ENCODE results near the gene PSMC3.

The PSMC3 gene

DNA sequence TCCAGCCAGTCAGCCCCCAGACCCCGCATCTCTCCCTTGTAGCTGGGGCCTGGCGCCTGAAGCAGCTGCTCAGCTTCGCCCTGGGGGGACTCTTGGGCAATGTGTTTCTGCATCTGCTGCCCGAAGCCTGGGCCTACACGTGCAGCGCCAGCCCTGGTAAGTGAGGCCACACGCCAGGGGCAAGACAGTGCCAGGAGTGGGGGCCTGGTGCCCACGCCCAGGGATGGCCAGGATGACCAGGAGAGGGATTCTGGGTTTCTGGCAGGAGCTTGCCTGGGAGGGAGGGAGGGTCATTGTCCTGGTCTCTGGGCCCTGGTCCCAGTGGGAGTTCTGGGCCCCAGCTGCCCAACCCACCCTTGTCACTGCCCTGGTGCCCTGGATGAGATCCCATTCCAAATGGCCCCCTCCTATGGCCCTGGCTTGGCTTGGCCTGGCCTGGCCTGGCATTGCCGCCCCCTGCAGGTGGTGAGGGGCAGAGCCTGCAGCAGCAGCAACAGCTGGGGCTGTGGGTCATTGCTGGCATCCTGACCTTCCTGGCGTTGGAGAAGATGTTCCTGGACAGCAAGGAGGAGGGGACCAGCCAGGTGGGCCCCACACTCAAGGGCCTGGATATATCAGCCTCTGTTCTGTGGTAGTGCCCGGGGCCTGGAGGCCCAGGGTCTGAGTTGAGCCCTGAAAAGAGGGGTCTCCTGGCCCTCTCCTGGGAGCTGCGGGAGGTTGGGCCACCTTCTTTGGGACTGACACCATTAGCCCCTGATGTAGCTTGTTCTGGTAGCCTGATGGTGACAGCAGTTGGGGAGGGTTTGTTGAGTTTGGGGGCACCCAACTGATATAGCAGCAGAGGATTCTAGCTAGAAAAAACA is 14.1 kb downstream of the PSMC3 start:
- peak; percentile 63 for DNase-seq

DNA sequence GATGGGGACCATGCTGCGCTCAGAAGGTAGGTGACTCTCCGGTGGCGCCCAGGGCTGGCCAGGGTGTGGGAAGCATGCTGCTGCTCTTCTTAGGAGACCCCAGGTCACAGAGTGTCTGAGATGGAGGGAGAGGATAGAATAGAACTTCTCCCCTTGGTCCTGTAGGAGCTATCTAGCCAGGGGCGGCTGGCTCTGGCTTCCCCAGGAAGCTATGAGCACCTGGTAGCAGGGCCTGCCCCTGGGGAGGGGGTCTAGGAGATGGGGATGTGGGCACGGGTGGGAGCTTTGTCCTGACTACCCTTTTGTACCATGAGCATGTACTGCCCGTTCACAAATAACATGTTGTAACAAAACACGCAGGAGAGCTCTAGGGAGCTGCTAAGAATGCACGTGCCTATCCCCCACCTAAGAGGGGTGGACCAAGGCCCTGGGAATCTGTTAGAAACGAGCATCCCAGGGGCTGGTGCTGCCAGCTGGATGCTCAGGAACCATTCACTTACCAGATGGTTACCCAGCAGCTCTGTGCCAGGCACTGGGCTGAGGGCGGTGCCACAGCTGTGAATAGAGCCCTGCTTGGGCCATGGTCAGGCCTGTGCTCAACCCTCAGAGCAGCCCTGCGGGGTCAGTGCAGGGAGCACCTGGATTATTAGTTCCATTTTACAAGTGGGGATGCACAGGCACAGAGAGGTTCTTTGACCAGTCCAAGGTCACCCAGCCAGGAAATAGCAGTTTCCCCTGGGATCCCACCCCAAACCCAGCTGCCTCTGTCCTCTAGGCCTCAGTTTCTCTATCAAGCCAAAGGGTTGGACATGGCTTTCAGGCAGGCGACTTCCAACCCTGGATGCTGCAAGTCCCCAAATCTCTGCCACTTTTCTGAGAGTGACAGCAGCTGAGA is 15.6 kb downstream of the PSMC3 start:
- no peak for DNase-seq

DNA sequence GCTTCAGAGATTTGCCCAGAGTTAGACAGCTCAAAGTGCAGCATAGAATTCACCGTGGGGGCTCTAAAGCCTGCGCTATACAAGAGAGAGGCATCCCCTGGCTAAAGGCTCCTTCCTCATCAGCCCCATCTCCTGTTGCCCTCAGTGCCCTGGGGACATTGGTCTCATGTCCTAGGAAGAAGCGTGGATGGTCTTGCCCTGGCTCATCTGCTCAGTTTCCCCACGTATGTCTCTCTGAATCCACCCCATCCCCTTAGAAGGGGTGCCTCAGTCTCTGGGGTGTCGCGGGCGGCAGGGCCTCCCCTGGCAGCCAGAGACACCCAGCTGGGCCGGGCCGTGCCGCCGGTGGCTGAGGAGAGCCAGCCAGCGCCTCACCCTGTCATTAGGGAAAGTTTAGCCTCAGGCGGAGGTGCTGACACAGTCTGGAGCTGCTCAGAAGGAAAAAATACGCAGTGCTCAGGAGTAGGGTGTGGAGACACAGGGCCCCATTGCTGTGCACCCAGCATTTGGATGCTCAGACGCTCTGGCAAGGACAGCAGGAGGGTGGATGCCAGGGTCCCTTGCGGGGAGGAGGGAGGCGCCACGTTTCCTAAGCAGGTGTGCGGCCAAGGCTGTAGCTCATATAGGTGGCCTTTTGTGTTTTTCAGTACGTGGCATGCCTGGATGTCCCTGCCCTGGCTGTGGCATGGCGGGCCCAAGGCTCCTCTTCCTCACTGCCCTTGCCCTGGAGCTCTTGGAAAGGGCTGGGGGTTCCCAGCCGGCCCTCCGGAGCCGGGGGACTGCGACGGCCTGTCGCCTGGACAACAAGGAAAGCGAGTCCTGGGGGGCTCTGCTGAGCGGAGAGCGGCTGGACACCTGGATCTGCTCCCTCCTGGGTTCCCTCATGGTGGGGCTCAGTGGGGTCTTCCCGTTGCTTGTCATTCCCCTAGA is 16.5 kb downstream of the PSMC3 start:
- no peak for DNase-seq

DNA sequence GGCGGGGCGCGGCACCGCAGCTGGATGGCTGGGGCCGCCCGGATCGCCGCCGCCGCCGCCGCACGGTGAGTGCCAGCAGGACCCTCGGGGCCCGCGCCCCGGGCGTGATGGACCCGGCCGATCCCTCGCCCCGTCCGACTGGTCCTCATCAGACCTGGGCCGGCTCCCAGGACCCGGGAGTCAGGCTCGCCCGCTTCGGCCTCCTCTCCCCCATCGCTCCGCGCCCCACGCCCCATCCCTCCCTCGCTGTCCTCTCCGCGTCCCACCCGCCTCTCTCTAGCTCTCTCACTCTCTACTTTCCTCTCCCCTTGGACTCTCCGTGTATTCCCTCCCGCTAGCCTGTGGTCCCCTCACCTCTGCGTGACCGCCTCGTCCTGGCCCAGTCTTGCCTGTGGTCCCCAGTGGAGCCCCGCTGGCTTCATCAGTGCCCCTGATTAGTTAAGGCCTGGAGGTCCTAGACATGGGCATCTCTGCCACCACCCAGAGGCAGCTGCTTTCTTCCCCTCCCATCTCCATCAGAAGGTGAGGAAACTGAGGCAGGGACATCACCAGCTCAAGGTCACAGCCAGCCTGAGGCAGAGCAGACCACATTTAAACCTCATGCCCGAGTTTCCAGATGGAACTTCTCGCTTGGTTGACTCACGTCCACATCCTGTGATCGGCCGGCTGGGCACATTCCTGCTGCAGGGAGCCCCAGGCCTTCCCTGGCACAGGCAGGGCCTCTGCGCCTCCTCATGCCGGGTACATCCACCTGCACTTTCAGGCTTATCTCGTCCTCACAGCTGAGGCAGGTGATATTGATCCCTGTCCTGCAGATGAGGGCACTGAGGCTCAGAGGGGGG is 17.4 kb downstream of the PSMC3 start:
- peak; percentile 19 for DNase-seq

DNA sequence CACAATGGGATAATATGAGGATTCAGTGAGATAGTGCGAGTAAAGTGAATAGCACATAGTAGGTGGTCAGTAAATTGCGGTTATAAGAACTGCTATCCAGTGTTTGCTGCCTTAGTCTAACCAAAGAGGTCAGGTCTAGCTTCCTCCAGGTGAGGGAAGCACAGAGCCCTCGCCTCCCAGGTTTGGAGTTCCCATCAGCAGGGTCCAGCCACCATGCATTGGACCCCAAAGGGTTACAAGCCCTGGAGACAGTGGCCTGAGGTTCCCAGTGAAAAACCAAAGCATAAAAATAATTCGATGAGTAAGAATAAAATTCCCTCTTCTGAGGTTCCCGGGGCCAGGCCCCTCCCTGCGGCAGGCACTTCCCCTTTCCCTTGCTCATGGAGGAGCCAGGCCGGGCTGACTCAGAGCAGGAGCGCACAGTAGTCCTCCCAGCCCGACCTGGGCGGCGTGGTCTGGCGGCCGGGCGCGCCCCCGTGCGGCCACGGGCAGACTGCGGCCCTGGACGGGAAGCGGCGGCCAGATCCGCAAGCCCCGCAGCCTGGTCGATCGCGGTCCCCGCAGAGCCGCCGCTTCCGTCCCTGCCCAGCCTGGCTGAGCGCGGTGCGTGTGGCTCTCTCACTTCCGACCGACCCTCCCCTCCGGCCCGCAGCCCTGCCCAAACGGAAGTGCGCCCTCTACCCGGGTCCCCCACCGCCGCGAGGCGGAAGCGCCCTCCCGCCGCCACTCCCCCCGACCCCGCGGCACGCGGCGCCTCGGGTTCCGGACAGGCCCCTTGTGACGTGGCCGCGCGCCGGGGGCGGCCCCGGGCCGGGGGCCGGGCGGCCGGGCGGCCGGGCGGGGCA is 18.3 kb downstream of the PSMC3 start, which contains the start of gene SLC39A13:
Gene SLC39A13 (plus strand): TSS at position 845 of the 845 bp plus-strand sequence. CDS start 1,505 bp downstream, outside the sequence.
- DNase-seq = peak; percentile 93

DNA sequence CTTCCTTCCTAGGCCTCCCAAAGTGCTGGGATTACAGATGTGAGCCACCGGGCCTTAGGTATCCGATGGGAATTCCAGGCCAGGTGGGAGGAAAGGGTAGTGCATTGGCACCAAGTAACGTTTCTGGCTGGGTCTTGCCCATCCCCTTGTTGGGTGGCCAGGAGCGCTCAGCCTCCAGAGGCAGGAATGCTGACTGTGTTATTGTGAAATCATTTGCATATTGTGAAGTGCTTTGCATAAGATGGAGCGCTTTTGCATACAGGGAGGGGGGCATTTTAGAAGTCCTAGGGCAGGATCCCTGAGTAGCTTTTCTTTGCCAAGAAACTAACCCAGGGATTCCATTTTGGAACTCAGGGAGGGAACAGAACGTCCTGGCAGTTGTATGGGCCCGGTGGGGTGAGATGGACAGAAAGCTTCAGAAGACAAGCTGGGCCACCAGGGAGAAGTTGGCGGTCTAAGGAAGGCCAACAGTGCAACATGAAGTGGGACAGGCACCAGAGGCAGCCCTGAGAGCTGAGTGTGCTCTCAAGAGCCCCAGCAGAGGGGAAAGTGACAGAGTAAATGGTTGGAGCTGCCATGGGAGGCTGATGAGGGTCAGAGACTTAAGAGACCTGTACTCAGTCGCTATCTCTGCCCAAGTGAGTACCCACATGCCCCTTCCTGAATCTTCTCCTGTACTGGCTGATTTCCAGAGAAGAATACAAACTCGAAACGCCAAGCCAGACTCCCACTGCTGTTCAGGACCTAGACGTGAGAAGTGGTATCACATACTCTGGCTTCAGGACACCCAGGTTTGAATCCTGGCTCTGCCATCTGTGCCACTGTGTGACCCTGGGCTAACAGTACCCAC is 19.1 kb downstream of the PSMC3 start:
- DNase-seq = peak; percentile 62

DNA sequence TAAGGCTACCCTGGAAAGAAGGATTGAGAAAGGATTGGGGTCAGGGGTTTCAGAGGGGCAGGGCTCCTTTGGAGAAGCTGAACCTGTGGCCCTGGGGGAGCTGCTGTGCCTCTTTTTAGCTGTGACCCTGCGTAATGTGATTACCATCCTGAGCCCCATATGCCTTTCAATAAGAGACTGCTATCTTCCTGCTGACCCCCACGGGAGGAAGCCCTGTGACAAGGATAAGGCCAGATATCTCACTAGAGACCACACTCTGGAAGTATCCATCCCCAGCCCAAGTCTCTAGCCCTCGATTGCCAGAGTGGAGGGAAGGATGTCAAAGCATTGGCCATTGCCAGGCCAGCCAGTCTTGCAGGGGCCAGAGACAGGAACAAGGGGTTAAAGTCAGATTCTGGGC is 22.7 kb downstream of the PSMC3 start:
- no peak for DNase-seq

DNA sequence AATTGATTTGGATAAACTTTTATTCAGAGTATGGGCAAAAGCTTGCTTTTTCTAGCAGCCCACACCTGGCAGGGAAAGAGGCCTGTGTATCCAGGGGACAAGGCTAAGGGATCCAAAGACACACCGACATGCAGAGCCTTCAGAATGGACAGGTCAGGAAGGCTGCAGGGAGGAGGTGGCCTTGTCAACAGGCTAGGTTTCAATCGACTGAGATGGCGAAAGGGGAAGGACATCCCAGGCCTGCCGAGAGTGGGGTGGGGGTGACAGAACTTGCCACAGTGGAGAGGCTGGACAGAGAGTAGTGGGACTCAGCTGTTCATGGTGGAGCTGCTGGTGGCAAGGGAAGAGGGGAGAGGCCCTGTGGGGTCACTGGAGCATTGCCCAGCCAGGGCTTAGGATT is 23.1 kb downstream of the PSMC3 start:
- no peak for DNase-seq

DNA sequence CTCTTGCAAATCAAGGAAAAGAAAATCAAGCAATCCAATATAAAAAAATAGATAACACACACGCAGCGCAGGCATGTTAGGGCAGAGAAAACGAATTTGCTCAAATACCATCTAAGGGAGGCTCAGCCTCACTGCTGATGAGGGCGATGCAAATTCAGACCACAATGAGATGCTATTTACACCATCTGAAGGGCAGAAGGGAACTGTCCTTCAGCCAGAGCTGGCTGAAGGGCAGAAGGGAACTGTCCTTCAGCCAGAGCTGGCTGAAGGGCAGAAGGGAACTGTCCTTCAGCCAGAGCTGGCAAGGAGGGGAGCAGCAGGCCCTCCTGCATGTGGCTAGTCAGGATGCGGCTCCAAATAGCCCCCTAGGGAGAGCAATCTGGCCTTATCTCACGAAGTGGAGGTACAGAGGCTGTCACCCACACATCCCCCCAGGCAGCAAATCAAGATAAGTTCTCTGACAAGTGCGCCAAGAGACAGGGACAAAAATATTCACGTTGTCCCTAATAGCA is 25.4 kb downstream of the PSMC3 start:
- DNase-seq = peak; percentile 25

DNA sequence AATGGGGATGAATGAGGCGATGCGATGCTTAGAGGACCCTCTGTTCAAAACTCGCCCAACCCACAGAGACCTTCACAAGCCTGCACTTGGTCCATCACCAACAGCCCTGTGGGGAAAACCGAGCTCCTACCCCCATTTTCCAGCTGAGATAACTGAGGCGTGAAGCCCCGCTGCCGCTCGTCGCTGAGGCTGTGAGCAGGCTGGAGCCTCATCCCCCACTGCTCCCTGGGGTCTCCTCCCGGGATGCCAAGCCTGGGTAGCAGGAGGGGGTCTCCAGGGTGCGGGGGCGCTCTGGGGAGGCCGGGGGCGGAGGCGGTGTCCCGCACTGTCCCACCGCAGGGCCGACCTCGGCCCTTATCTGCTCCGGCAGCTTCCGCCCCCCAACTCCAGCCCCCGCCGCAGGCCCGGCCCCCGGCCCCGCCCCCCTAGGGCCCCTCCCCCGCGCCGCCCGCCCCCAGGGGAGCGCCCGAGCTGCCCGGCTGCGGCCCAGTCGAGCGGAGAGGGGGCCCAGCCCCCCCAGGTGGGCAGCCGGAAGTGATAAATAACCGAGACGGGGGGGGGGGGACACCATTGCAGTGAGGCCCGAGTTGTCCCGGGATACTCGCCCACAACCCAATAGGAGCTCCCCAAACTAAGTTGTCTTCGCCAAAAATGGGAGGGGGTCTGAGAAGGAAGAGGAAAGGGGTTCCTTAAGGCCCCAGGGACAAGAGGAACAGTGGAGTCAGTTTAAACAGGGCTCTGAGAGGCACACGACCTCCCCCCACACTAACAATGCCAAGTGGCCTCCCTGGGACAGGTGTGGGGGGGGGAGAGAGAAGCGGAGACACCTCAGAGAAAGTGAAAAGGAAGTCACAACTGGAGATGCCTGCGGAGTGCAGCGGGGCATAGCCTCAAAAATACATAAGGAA is 26.1 kb downstream of the PSMC3 start:
- peak; percentile 50 for DNase-seq

DNA sequence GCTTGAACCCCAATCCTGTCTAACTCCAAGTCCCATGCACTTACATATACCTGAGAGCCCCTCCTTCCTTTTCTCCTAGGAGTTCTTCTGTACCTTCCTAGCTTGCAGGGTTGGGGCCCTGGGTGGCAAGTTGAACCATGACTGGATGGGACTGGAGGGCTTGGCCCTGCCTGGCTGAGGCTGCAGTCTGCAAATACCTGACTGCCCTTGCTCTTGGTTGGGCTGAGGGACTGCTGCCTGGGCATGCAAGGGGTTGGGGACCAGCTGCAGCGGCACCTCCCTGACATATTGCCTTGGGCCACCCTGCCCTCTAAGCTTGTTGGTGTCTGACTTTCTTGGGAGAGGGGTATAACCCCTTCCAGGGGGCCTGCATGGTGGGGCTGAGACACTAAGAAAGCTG is 27.7 kb downstream of the PSMC3 start:
- DNase-seq = no peak

DNA sequence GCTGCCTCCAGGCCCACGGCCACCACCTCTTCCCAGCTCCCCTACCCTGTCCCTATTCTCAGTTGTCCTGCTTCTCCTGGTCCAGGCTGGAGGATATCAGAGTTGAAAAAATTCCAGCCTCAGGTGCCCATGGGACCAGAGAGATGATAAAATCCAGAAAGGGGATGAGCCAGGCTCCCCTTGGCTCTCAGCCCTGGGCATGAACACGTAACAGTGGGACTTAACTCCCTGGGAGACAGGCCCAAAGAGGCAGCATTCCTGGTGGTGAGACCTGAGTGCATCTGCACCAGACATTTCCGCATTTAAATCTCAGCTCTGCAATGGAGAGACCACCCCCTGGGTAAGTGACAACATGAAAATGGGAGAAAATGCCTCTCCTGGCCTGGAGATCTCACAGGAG is 28.2 kb downstream of the PSMC3 start:
- no peak for DNase-seq

DNA sequence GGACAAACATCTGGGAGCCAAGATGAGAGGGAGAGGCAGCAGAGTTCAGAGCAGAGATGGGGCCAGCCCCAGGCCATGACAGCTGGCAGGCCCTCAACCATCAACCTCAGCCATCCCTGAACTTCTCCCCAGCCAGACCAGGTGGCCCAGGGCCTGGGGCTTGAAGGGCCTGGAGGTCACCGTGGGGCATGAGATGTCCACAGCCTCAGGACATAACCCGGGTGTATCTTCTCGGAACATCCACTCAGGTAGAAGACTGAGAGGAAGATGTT is 30.3 kb downstream of the PSMC3 start:
- peak; percentile 28 for DNase-seq

DNA sequence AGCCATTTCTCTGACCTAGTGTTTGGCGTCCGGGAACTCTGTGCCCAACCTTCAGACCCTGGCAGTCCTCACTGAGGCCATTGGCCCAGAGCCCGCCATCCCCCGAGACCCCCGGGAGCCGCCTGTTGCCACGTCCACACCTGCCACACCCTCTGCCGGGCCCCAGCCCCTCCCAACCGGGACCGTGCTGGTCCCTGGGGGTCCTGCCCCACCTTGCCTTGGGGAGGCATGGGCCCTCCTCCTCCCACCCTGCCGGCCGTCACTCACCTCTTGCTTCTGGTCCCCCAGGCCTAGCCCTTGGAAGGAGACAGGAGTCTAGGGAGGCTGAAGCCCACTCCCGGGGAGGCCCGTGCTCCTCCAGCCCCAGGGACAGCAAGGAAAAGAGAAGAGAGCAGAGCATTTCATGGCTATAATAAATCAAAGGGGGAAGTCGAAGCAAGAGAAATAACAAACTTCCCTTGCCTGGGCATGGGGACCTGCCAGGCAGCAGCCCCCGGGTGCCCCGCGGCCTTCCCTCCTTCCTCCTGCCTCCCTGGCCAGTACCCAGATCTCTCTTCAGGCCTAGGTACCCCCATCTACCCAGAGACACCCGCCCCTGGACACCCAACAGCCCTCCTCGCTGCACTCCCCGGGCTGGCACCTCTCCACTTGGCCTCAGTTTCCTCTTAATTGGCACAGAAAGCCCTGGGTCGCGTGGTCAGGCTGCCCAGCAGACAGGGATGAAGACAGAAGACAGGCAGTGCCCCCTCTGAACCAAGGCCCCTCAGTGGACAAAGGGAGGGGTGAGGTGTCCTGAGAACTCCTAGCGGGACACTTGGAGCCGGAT is 30.8 kb downstream of the PSMC3 start:
- DNase-seq = no peak

DNA sequence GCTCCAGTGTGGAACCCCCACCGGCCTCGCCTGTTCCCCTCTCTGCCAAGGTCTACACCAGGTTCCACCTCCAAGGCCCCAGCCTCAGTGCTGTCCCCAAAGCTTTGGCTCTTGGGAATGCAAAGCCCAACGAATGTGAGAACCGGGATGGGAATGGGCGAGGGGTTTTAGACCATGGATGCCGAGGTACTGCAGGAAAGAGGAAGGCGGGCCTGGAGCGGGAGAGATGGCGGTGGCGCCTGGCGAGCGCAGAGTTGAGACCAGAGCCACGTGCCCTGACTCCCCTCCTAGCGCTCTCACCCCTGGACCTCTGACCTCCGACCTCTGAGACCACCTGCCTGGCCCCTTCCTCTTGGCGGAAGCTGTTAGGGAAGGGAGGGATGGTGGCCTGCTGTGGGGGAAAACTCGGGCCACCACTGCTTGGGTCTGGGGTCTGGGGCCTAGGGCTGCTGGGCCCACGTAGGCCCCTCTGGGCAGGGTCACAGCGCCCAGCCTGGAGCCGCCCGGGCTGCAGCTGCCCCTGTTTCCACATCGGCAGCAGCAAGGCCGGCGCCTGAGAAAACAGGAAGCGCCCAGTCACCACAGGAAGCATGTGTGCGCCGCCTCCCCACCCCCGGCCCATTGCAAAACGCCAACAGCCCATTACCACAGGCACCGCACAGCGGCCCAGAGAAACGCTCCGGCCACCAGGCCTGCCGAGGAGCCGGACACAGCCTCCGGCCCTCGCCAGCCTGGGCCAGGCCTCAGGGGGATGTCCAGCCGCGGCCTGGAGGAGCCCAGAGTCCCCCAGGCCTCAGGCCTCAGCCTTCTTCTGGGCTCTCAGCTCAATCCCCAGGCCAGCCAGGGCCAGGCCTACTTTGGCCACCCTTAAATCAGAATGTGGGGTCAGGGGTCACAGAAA is 31.7 kb downstream of the PSMC3 start:
- peak; percentile 76 for DNase-seq

DNA sequence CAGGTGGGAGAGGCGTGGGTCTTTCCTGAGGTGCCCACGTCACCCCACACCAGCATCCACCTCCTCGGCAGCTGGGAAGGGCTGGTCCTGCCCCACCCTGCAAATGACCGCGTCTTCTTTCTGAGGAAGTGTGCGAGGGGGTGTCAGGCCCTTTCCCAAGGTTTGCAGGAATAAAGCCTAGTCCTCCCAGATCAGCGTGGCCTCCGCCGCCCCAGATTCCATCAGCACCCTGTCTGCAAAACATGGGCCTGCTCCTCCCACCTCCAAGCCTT is 32.3 kb downstream of the PSMC3 start:
- no peak for DNase-seq

All from RPMI8226 (cell line).